Stimulated activated CD4-positive, alpha-beta T cell treated with anti-CD3 and anti-CD28 coated beads, Interleukin-4, amount 100 ng/mL, for 24 hours (primary cell): ENCODE measurements around the gene HNRNPU.
"Not testable (repeated sequence)": the region's sequence is repeated elsewhere in the genome, so short reads cannot be mapped to it uniquely, and the experiment has no call there.

Source experiments
- DNase-seq: peaks from one replicate; pipeline ENCODE4 v3.0.0-alpha.2; 2020

The HNRNPU gene

GRCh38 chr1:244839656-244840055 is 24.7 kb downstream of the HNRNPU start:
- no peak for DNase-seq

DNA sequence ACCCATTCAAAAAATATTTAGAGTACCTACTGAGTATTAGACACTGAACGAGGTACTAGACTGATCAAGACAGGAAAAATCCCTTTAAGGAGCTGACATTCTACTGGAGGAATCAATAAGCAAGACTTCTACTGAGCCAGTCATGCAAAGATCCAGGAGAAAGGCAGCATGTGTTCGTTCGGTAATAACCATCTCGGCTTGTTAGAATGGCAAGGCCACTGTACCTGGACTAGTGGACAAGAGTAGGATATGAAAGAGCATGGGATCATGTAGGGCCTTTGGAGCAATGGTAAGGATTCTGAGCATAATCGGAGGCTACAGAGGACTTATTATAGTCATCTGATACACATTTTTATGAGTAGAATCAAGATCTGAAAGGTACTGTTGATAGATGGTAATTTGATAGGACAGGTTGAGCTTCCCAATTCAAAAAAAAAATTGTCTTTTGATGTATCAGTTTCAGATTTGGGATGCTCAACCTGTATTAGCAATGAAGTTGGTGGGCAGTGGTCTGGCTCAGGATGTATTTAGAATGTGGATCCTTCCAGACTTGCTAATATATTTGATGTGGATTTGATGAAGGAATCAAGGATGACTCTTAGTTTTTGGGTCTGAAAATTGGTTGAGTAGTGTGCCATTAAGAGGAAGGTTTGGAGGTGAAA is 26.6 kb downstream of the HNRNPU start:
- DNase-seq: no peak

DNA sequence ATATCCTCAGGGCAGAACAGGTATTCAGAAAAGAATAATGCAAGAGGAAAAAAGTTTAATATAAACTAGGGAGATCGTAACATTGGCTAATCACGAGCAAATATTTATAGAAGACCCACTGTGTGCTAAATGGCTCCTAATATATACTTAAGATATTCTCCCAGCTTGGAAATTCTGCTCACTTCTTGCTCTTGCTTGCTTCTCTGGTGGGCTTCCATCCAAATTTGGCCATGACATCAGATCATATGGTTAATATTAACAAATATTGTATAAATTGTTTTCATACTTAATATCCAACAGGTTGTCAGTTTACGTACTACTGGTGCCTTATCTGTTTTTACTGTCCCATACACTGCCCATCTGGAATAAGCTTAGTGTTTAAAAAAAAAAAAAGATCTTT is 27.8 kb downstream of the HNRNPU start:
- no peak for DNase-seq

DNA sequence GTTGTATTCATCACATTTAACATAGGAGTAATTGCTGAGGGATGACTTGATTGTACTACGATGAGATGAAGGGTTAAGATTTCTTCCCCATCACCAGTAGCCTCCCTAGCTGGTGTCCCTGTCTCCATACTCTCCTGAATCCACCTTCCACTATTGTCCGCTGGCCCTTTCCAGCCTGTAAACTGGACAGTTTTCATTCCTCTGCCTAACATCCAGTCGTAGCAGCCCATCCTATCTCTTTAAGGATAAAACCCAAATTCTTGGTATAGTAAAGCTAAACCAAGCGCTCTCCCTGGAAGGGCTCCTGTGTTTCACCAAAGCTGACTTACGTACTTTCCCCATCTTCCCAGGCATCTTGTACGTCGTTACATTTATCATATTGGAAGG is 28.2 kb downstream of the HNRNPU start:
- no peak for DNase-seq

GRCh38 chr1:244835276-244836134 is 28.8 kb downstream of the HNRNPU start, which contains the start of gene COX20:
COX20 (plus strand) TSS chr1:244835658; CDS start chr1:244835715, 57 bp downstream.
- DNase-seq: peak; percentile 90

DNA sequence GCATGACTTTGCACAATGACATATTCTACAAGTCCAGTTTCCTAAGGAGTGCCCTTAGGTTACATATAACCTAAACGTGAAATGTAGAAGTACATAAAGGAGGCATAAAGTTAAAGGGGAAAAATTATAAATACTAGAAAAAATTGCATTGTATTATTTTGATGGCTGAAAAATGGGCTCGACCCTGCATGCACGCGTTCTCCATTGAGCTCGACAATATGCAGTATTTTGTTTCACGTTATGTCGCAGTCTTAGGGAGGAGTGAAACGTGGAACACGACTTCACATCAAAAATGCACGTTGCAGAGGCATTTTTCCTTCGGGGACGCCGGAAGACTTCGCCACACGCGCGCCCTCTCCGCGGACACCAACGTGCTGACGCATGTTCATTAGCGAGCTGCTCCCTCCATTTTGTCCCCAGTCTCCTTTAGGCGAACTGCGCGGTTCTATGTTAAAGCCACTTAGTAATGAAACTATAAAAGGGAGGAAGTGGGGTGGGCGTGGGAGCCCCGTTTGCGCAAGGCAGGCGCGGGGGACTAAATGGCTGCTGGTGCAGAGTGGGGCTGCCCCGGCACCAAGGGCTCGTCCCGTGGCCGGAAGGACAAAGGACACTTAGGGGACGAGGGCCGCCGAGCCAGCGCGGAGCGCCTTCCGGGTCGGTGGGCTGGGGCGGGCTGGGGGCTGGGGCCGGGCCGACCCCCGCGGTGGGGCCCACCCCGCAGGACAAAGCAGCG is 29.6 kb downstream of the HNRNPU start:
- DNase-seq: peak; percentile 92

- DNase-seq: peak; percentile 63
These were observed 30.4 kb downstream of the HNRNPU start for GRCh38 chr1:244833734-244834542.

GRCh38 chr1:244833260-244833659 is 31.1 kb downstream of the HNRNPU start:
- not testable (repeated sequence) for DNase-seq

- DNase-seq: no peak
These were observed 33.7 kb downstream of the HNRNPU start for GRCh38 chr1:244830639-244831038.

- no peak for DNase-seq
These were observed 37.6 kb downstream of the HNRNPU start for GRCh38 chr1:244826712-244827111.

DNA sequence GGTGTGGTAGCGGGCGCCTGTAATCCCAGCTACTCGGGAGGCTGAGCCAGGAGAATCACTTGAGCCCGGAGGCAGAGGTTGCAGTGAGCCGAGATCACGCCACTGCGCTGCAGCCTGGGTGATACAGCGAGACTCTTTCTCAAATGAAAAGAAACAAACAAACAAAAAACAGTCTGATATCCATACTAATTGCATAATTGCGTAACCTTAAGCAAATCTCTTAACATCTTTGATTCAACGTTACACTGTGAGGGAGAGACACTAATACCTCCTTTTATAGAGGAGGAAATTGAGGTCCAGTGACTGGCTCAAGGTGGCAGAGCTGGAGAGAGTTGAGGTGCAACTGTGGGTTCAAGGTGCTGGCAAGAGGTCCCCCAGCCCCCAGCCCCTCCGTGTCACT is 41.5 kb downstream of the HNRNPU start:
- no peak for DNase-seq

- DNase-seq: no peak
These were observed 43.2 kb downstream of the HNRNPU start for GRCh38 chr1:244821134-244821533.

DNA sequence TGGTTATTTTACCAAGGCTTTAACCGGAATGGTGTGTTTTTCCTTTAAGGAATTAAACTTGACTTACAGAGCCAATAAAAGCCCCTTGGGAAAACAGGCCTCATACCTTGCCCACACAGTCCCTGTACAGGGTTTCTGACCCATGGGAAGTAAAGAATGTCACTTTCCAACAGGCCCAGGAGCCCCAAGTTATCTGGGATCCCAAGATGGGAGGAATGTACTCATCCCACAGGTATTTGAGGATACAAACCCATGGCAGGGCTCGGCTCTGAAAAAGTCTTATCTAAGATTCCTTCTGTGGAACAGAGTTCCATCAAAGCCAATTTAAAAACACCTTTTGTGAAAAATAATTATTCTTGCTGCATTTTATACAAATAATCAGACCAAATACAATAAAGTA is 44.2 kb downstream of the HNRNPU start:
- DNase-seq: no peak

DNA sequence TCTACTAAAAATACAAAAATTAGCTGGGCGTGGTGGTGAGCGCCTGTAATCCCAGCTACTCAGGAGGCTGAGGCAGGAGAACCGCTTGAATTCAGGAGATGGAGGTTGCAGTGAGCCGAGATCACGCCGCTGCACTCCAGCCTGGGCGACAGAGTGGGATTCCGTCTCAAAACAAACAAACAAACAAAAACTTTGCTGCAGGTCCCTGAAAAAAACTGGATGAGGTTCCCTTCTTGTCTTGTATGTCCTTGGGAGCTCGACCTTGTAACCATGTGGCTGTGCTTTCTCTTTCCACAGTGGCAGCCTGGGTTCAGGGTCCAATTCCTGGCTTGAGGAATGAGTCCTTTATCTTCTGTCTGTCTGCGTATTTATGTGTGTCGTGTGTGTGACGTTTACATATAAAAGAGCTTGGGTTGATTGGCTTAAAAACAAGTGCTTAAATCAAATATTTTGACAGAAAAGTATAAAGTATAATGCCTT is 46.9 kb downstream of the HNRNPU start:
- DNase-seq: no peak

- no peak for DNase-seq
These were observed 48.7 kb downstream of the HNRNPU start for GRCh38 chr1:244815600-244816099.

GRCh38 chr1:244813327-244813726 is 51.0 kb downstream of the HNRNPU start:
- no peak for DNase-seq

- no peak for DNase-seq
These were observed 54.1 kb downstream of the HNRNPU start for GRCh38 chr1:244810221-244810620.

GRCh38 chr1:244807138-244807537 is 57.2 kb downstream of the HNRNPU start:
- no peak for DNase-seq

DNA sequence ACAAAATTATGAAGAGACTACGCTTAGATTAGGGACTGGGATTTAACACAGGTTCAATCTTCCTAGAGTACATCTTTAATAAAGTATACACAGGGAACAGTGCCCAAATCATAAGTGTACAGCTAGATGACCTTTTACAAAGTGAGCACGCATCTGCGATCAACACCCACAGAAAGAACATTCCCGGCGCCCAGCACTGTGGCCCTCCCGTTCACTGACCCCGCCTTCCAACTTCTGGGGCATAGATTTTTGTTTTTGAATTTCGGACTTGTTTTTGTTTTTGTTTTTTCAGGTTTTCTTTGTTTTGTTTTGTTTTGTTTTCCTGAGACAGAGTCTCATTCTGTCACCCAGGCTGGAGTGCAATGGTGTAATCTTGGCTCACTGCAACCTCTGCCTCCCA is 59.5 kb downstream of the HNRNPU start:
- no peak for DNase-seq

GRCh38 chr1:244802556-244803239 is 61.6 kb downstream of the HNRNPU start:
- DNase-seq: no peak

DNA sequence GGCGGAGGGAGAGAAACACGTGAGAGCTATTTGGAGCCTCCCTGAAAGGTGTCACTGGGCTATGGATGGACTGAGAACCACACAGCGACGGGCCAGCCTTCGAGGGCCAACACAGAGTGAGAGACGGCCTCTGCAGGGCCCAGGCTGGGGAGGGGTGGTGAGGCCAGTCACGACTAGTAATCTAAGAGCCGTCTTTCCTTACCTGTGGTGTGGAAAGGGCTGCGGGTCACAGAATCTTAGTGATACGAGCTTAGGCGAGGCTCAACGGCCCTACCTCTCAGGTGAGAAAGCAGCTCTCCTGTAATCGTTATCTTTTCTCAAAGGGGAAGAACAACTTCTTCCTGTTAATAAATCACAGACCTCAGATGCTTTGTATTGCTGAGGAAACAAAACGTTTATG is 62.3 kb downstream of the HNRNPU start:
- DNase-seq: no peak

GRCh38 chr1:244801246-244801645 is 63.1 kb downstream of the HNRNPU start:
- peak; percentile 55 for DNase-seq
